NCI-H1694 (cell line): ENCODE results near the gene KCTD12.
"Not testable (repeated sequence)": the region's sequence is repeated elsewhere in the genome, so short reads cannot be mapped to it uniquely, and the experiment has no call there.

ENCODE experiments used
- DNase-seq: peaks from one replicate; lab custom pipeline; 2025; lab: John Stamatoyannopoulos, UW

KCTD12 gene

GRCh38 chr13:76886292-76887075, at the start of gene KCTD12:
KCTD12 (minus strand) TSS chr13:76886405; CDS start chr13:76886148, 257 bp downstream.
- peak; percentile 32 for DNase-seq

GRCh38 chr13:76934671-76935070, 48.5 kb upstream of the KCTD12 start:
- DNase-seq: no peak

GRCh38 chr13:76932076-76932475, 45.9 kb upstream of the KCTD12 start:
- no peak for DNase-seq

GRCh38 chr13:76929851-76930374, 43.7 kb upstream of the KCTD12 start:
- no peak for DNase-seq

- DNase-seq: no peak
Measured at GRCh38 chr13:76929320-76929719, 43.1 kb upstream of the KCTD12 start.

- DNase-seq: no peak
Measured at GRCh38 chr13:76928456-76928855, 42.3 kb upstream of the KCTD12 start.

- DNase-seq: no peak
Measured at GRCh38 chr13:76927955-76928354, 41.8 kb upstream of the KCTD12 start.

- no peak for DNase-seq
Measured at GRCh38 chr13:76925115-76925514, 38.9 kb upstream of the KCTD12 start.

GRCh38 chr13:76921516-76921915, 35.3 kb upstream of the KCTD12 start:
- DNase-seq: no peak

- not testable (repeated sequence) for DNase-seq
Measured at GRCh38 chr13:76917755-76918481, 31.7 kb upstream of the KCTD12 start.

GRCh38 chr13:76917095-76917494, 30.9 kb upstream of the KCTD12 start:
- DNase-seq: no peak

- no peak for DNase-seq
Measured at GRCh38 chr13:76913898-76914297, 27.7 kb upstream of the KCTD12 start.

- DNase-seq: no peak
Measured at GRCh38 chr13:76912476-76912875, 26.3 kb upstream of the KCTD12 start.

GRCh38 chr13:76904507-76904906, 18.3 kb upstream of the KCTD12 start:
- no peak for DNase-seq

- DNase-seq: peak; percentile 81
Measured at GRCh38 chr13:76903544-76904162, 17.4 kb upstream of the KCTD12 start.

- DNase-seq: not testable (repeated sequence)
Measured at GRCh38 chr13:76899066-76899465, 12.9 kb upstream of the KCTD12 start.

- not testable (repeated sequence) for DNase-seq
Measured at GRCh38 chr13:76897171-76897570, 11.0 kb upstream of the KCTD12 start.

GRCh38 chr13:76894401-76895110, 8.4 kb upstream of the KCTD12 start:
- DNase-seq: no peak

GRCh38 chr13:76892488-76892887, 6.3 kb upstream of the KCTD12 start:
- no peak for DNase-seq

- no peak for DNase-seq
Measured at GRCh38 chr13:76890021-76890420, 3.8 kb upstream of the KCTD12 start.

- no peak for DNase-seq
Measured at GRCh38 chr13:76889254-76889653, 3.0 kb upstream of the KCTD12 start.

GRCh38 chr13:76888421-76888820, 2.2 kb upstream of the KCTD12 start:
- DNase-seq: no peak
